ENCODE measurements around the gene P2RX2.

Gene P2RX2

DNA sequence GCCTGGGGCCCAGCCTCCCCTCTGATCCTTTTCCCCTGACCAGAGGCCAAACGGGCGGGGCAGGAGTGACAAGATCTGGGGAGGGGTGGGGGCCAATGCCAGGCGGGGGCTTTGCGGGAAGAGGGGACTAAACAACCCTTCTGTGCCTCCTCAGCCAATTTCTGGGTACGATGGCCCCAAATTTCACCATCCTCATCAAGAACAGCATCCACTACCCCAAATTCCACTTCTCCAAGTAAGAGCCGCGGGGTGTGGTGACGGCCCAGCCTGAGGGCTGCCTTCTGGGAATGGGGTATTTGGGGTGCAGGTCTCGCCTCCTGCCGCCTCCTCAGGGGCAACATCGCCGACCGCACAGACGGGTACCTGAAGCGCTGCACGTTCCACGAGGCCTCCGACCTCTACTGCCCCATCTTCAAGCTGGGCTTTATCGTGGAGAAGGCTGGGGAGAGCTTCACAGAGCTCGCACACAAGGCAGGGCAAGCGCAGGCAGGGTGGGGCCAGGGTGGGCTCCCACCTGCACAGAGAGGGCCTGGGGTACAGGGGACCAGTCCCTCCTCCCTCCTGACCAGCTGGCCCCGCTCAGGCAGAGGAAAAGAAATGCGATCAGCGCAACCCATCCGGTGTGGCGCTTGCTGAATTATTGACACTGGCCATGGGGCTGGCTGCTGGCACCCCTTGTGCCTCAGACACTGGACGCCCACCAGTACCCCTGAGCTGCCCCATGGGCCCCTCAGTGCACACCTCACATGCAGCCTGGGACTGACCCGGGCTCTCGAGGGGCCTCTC, 1.7 kb downstream of the P2RX2 start:
- DNase-seq (ENCODE audit: low read depth in 2 of 2): no peak

- DNase-seq (ENCODE audit: low read depth in 2 of 2): no peak
These were observed 2.5 kb downstream of the P2RX2 start for GRCh38 chr12:132620899-132621656.

DNA sequence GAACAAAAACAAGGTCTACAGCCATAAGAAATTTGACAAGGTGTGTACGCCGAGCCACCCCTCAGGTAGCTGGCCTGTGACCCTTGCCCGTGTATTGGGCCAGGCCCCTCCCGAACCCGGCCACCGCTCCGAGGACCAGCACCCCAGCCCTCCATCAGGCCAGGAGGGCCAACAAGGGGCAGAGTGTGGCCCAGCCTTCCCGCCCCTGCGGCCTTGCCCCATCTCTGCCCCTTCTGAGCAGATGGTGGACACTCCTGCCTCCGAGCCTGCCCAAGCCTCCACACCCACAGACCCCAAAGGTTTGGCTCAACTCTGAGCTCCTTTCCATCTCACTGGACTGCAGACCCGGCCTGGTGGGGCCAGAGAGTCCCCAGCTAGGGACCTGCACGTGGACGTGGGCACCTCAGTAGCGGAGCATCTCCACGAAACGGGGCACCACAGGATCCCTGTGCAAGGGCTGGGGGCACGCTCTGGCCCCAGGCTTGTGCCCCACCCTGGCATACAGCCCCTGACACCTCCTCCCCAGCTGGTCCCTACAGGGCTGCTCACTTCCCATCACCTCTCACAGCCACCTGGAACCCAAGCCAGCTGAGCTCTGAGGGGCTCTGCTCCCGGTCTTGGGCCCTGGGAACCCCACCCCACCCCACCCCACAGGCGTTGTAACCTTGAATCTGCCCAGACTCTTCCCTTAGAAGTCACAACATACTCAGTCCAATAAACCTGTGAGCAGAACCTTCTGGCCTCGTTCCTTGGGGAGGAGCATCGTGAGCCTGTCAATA, 3.3 kb downstream of the P2RX2 start:
- no peak for DNase-seq (ENCODE audit: low read depth in 2 of 2)

DNA sequence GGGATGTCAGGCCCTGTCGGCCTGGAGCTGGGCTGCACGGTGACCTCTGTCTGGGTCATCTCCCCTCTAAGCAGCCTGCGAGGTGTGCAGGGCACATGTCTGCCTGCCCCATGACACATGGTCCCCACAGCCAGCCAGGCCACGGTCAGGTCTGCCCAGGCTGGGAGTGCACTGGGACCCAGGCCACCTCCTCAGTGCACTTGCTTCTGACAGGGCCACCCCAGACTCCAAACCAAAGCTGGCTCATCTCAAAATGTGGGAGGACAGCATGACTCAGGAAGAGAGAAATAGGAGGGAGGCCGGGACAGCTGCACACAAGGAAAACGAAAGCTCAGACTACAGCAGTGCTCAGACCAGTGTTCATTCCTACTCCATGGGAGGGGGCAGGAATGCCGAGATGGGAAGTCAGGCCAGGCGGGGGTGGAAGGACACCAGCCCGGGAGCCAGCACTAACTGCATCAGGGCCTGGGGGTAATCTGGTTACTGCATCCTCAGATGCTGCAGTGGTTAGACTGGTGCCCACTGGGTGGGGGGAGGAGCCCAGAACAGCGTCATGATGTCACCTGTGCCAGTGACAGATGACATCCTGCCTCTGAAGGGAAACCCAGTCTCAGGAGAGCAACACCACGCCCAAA, 4.0 kb downstream of the P2RX2 start:
- DNase-seq (ENCODE audit: low read depth in 2 of 2): no peak

- DNase-seq (ENCODE audit: low read depth in 2 of 2): no peak
These were observed 4.7 kb downstream of the P2RX2 start for GRCh38 chr12:132623072-132623869.

- DNase-seq (ENCODE audit: low read depth in 2 of 2): no peak
These were observed 5.7 kb downstream of the P2RX2 start for GRCh38 chr12:132624186-132624855.

GRCh38 chr12:132624910-132625630, 6.5 kb downstream of the P2RX2 start:
- no peak for DNase-seq (ENCODE audit: low read depth in 2 of 2)

- no peak for DNase-seq (ENCODE audit: low read depth in 2 of 2)
These were observed 7.3 kb downstream of the P2RX2 start for GRCh38 chr12:132625731-132626430.

DNA sequence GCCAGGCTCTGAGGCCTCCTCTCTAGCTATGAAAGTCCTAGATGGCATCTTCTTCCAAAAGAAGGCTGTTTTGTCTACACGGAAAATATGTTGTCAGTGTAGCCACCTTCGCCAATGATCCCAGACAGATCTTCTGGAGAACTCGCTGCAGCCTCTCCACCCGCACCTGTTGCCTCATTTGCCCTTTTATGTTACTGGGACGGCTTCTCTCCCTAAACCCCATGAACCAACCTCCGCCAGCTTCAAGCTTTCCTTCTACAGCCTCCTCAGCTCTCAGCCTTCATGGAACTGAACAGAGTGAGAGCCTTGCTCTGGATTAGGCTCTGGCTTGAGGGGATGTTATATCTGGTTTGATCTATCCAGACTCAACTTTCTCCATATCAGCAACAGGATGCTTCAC, 10.8 kb downstream of the P2RX2 start:
- DNase-seq (ENCODE audit: low read depth in 2 of 2): no peak

DNA sequence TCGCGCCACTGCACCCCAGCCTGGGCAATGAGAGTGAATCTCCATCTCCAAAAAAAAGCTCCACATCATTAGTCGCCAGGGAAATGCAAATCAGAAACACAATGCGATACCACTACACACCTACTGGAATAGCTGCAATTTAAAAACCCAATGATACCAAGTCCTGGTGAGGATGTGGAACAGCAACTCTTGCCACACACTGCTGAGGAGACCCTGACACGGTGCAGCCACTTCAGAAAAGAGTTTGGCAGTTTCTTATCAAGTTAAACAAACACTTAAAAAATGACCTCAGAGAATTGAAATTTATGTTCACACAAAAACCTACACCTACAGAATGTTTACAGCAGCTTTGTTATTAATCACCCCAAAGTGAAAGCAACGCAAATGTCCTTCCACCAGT, 12.1 kb downstream of the P2RX2 start:
- DNase-seq (ENCODE audit: low read depth in 2 of 2): no peak

- DNase-seq (ENCODE audit: low read depth in 2 of 2): no peak
These were observed 13.1 kb downstream of the P2RX2 start for GRCh38 chr12:132631666-132632065.

- no peak for DNase-seq (ENCODE audit: low read depth in 2 of 2)
These were observed 14.1 kb downstream of the P2RX2 start for GRCh38 chr12:132632521-132633228.

DNA sequence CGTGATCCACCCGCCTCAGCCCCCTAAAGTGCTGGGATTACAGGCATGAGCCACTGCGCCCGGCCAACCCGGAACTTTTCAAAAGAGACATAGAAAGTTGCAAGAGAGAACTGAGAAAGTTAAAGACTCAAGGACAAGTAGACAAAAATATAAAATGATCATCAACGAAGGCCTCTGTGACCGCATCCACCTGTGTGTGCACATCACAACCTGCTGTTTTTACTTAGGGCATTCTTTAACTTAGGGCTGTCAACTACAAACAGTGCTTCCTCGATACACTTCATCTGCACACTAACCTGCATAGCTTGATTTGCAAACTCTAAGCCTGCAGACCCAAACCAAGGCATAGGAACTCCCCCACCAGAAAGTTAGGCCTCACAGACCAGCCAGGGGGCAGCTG, 14.8 kb downstream of the P2RX2 start:
- DNase-seq (ENCODE audit: low read depth in 2 of 2): no peak

- DNase-seq (ENCODE audit: low read depth in 2 of 2): no peak
These were observed 15.3 kb downstream of the P2RX2 start for GRCh38 chr12:132633901-132634300.

GRCh38 chr12:132634411-132634990, 15.9 kb downstream of the P2RX2 start:
- DNase-seq (ENCODE audit: low read depth in 2 of 2): no peak

DNA sequence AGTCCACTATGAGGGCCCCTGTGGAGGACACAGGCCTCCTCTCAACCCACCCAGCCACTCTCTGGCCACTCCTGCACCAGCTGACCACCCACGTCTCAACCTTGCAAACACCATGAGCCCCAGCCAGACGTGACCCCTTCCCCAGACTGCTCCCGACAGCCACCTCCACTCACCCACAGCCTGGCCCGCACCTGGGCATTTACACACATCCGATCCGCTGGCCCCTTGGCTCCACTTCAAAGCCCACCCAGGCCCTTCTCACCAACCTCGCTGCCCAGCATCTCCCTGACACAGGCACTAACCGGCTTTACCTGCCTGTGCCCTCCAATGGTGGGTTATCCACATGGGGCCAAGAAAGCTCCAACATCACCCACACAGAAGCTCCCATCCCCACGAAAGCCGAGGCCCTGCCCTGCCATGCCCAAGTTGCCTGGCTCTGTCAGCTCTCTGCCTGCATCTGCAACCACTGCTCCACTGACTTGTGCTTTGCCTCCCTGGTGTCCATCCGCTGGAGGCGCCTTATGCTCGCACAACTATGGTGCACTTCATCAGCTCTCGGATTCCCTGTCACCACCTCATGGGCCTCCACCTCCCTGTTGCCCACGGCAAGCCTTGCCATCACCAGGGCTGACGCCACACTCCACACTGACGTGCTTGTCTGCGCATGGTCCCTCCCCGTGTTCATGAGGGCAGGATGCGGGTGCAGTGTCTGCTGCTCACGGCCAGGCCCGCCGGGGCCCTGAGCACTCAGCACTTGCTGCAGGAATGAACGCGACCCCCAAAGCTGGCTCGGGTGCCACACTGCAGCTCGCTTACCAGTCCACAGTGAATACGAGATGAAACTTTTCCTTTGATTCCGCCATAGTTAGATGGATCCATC, 16.7 kb downstream of the P2RX2 start:
- no peak for DNase-seq (ENCODE audit: low read depth in 2 of 2)

- DNase-seq (ENCODE audit: low read depth in 2 of 2): no peak
These were observed 19.2 kb downstream of the P2RX2 start for GRCh38 chr12:132637811-132638210.
